ENCODE data around the gene COL26A1.

GRCh38 chr7:101435461-101436220, 73.0 kb downstream of the COL26A1 start:
- TF ChIP-seq CTCF (IDR thresholded peaks at IDR 0.05; ENCODE audit: poor library complexity) (no peak), EZH2 (IDR thresholded peaks at IDR 0.05; ENCODE audit: borderline replicate concordance) (no peak)
